ENCODE measurements around the gene CRIP2. TPM values are rescaled to one million over a fixed set of nuclear protein-coding genes. Genes with fewer than 3 reads are reported as not detected.

CRIP2 gene
- total and polyA plus RNA-seq, 10 of the 15 experiments (the other 5 are each of a cell fraction or from before 2014, with no cell fraction given): 0.04 to 0.62 (median 0.37) TPM; not detected in 5

- no peak for TF ChIP-seq PML (IDR thresholded peaks at IDR 0.05; ENCODE audit: low read length)
- no peak for TF ChIP-seq CEBPB (IDR thresholded peaks at IDR 0.05; ENCODE audit: borderline replicate concordance in 1 of 2, low read depth in 2 of 2, low read length in 2 of 2)
- no peak for TF ChIP-seq ATF7 (IDR thresholded peaks at IDR 0.05; ENCODE audit: low read depth)
- no peak for TF ChIP-seq SIN3A (IDR thresholded peaks at IDR 0.05; ENCODE audit: low read depth, low read length)
- TF ChIP-seq REST (IDR thresholded peaks at IDR 0.05; ENCODE audit: low read depth, low read length): no peak
- TF ChIP-seq TCF12 (IDR thresholded peaks at IDR 0.05; ENCODE audit: low read depth, low read length): no peak
- no peak for TF ChIP-seq POLR2A (IDR thresholded peaks at IDR 0.05; ENCODE audit: low read depth, low read length)
- TF ChIP-seq ASH2L (IDR thresholded peaks at IDR 0.05; ENCODE audit: borderline replicate concordance, low read depth): no peak
- TF ChIP-seq ZBTB40 (IDR thresholded peaks at IDR 0.05; ENCODE audit: borderline replicate concordance): no peak
- TF ChIP-seq ZNF217 (IDR thresholded peaks at IDR 0.05): no peak
- TF ChIP-seq SRF (IDR thresholded peaks at IDR 0.05; ENCODE audit: low read depth in 2 of 2, low read length in 2 of 2): no peak
- TF ChIP-seq YY1 (IDR thresholded peaks at IDR 0.05; ENCODE audit: low read depth, low read length): no peak
- TF ChIP-seq KDM1A (IDR thresholded peaks at IDR 0.05; ENCODE audit: borderline replicate concordance): no peak
- Histone ChIP-seq H4K20me1 (ENCODE audit: control insufficient read depth, insufficient read depth) (no peaks in the 10 kb centered on the region), H3K27me3 (replicated peaks in 1 of 2; ENCODE audit: control insufficient read depth in 2 of 2, insufficient read depth in 2 of 2, low read length in 1 of 2) (no peaks in the 10 kb centered on the region), H3K4me2 (ENCODE audit: control insufficient read depth, insufficient read depth) (no peak overlapping the region), H3K36me3 (ENCODE audit: control insufficient read depth in 2 of 2, insufficient read depth in 2 of 2, low read length in 1 of 2) (peaks cover 0 to 25% of the 10 kb centered on the region in 2 experiments; a peak in 3 of 4 replicates), H3K27ac (ENCODE audit: control insufficient read depth, insufficient read depth) (no peak overlapping the region), H3K4me1 (ENCODE audit: control insufficient read depth, insufficient read depth, low read length) (no peaks in the 10 kb centered on the region), H3K9ac (ENCODE audit: control insufficient read depth, insufficient read depth, low read length) (no peak overlapping the region), H2AFZ (ENCODE audit: control insufficient read depth, low read depth, low read length) (no peak overlapping the region), H3K79me2 (ENCODE audit: control insufficient read depth, insufficient read depth, low read length) (no peaks in the 10 kb centered on the region), H3K9me3 (replicated peaks; ENCODE audit: control insufficient read depth, insufficient read depth, low read length) (no peaks in the 10 kb centered on the region), H3K4me3 (no peak overlapping the region)
- BruUV-seq (replicated peaks): no TSS peak
- in situ Hi-C loops (cut with MboI) (no loop called here), intact Hi-C loops (cut with micrococcal nuclease; ENCODE audit: unreplicated experiment) (no loop called here)
- ChIA-PET SMC1A (ENCODE audit: uncharacterized antibody, unreplicated experiment) (no interaction called here), RAD21 (ENCODE audit: unreplicated experiment) (no interaction called here), POLR2A (interaction anchor here (0.6 kb wide), 1 partner anchor 55 kb away, joined by 7 read pairs; no protein-coding TSS in a partner anchor), CTCF (no interaction called here)
- WGBS (ENCODE audit: insufficient coverage, insufficient replicate concordance, low lambda C conversion rate, missing lambda C conversion rate): 95% methylated on average over 33 of the region's 33 CpGs
- ATAC-seq (no peak), FAIRE-seq (no peak), DNase-seq (ENCODE audit: low read depth, low spot score) (no peak)
Observed at GRCh38 chr14:105464501-105464900, 10.1 kb upstream of the CRIP2 start.
